HG03139 (cell line): Measurements from ENCODE around the gene CFD.
"Not testable (repeated sequence)": the region's sequence is repeated elsewhere in the genome, so short reads cannot be mapped to it uniquely, and the experiment has no call there.

Source experiments
- ATAC-seq: cut with Tn5 transposase; IDR thresholded peaks from one replicate; pipeline ENCODE4 v1.9.1; 2021; ENCODE audit not compliant: unreplicated experiment

The CFD gene

DNA sequence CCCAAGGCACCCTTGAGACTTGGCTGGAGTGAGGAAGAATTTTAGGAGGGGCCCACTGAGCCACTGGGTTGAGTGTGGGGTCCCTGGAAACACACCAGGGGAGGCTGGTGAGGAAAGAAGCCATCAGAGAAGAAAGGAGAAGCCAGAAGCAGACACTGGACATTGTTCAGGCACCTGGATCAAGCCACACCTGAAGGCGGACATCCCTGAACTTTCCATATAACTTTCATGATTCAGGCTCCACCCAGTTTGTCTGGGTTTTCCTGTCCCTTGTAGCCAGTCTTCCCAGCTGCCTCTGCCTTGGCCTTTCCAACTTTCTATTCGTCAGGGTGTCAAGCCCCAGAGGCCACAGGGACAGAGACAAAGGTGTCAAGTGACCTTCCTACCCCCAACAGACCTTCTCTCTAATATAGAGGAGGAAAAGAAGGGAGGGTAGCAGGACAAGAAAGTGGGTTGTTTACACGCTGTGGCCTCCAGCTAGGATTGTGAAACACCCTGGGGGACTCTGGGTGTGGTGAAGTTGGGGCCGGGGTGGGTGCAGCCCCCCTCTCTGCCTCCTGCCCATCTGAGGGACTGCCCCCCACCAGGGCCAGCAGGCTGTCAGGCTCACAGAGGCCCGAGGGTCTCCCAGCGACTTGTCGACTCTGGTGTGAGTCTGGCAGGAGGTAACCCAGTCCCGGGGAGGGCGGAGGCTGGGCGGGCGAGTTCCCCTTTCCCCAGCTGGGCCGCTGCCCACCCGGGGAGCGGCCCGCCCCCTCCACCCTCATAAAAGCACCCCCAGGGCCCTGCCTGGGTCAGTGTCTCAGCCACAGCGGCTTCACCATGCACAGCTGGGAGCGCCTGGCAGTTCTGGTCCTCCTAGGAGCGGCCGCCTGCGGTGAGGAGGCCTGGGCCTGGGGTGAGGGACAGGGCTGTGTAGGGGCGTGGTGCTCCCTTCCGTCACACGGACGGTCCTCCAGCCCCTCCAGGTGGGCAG lies at the start of gene CFD:
TSS of gene CFD (plus strand) at position 797 of the 976 bp plus-strand sequence. CDS start at position 823, 26 bp downstream.
- no peak for ATAC-seq

DNA sequence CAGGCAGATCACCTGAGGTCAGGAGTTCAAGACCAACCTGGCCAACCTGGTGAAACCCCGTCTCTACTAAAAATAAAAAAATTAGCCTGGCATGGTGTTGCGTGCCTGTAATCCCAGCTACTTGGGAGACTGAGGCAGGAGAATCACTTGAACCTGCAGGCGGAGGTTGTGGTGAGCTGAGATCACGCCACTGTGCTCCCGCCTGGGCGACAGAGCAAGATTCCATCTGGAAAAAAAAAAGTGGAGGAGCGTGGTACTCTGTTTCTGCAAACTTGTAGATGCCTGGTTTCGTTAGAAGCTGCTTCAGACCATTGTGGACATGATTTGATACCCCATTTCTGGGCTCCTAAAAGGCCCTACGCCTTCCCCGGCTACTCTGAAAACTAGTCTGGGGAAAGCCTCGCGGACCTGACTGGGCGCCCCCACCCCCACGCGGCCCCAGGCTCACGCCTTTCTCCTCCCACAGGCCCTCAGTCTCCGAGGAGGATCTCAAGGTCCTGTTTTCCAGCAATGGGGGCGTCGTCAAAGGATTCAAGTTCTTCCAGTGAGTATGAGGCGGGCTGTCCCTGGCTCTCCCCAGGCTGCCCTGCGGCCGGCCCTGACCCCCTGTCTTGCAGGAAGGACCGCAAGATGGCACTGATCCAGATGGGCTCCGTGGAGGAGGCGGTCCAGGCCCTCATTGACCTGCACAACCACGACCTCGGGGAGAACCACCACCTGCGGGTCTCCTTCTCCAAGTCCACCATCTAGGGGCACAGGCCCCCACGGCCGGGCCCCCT lies 49.2 kb upstream of the CFD start:
- no peak for ATAC-seq

DNA sequence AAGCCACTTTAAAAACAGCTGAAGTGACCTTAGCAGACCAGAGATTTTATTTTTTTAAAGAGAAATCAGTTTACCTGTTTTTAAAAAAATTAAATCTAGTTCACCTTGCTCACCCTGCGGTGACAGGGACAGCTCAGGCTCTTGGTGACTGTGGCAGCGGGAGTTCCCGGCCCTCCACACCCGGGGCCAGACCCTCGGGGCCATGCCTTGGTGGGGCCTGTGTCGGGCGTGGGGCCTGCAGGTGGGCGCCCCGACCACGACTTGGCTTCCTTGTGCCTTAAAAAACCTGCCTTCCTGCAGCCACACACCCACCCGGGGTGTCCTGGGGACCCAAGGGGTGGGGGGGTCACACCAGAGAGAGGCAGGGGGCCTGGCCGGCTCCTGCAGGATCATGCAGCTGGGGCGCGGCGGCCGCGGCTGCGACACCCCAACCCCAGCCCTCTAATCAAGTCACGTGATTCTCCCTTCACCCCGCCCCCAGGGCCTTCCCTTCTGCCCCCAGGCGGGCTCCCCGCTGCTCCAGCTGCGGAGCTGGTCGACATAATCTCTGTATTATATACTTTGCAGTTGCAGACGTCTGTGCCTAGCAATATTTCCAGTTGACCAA lies 48.5 kb upstream of the CFD start:
- ATAC-seq = no peak

DNA sequence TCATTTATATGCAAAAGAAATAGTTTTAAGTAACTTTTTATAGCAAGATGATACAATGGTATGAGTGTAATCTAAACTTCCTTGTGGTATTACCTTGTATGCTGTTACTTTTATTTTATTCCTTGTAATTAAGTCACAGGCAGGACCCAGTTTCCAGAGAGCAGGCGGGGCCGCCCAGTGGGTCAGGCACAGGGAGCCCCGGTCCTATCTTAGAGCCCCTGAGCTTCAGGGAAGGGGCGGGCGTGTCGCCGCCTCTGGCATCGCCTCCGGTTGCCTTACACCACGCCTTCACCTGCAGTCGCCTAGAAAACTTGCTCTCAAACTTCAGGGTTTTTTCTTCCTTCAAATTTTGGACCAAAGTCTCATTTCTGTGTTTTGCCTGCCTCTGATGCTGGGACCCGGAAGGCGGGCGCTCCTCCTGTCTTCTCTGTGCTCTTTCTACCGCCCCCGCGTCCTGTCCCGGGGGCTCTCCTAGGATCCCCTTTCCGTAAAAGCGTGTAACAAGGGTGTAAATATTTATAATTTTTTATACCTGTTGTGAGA lies 47.9 kb upstream of the CFD start:
- no peak for ATAC-seq

DNA sequence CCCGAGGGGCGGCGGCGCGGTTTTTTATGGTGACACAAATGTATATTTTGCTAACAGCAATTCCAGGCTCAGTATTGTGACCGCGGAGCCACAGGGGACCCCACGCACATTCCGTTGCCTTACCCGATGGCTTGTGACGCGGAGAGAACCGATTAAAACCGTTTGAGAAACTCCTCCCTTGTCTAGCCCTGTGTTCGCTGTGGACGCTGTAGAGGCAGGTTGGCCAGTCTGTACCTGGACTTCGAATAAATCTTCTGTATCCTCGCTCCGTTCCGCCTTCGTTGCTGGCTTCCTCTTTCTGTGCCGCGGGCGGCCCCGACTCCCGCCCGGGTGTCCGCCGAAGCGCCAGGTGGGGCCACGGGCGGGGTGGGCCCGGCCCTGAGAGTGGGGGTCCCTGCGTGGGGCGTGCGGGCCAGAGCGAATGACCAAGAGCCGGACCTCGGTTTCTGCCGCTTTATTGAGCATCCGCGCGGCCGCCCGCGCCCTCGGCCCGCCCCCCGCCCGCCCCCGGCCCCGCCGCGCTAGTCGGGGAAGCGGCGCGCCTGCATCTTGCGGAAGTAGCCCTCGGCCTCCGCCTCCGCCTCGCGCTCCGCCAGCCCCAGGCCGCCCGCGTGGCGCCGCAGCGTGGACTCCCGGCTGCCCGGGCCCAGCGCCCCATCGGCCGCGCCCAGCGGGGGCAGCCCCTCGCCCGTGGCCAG lies 47.3 kb upstream of the CFD start:
- ATAC-seq = no peak

DNA sequence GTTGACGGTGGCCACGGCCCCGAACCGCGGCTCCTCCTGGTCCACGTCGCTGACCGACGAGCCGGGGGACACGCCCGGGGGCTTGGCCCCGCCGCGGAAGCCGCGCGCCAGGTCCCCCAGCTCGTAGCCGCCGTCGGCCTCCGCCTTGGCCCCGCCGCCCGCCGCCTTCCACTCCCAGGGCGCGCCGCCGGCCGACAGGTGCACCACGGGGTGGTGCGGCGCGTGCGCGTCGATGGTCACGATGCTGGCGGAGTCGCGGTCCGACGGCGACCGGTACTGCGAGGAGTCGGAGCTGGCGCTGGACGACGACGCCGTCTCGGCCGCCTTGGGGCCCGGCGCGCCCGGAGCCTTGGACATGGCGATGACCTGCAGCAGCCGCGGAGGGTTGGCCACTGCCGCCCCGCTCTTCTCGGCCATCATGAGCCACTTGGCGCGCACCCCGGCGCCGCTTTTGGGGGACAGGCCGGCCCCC lies 46.7 kb upstream of the CFD start:
- ATAC-seq = no peak

DNA sequence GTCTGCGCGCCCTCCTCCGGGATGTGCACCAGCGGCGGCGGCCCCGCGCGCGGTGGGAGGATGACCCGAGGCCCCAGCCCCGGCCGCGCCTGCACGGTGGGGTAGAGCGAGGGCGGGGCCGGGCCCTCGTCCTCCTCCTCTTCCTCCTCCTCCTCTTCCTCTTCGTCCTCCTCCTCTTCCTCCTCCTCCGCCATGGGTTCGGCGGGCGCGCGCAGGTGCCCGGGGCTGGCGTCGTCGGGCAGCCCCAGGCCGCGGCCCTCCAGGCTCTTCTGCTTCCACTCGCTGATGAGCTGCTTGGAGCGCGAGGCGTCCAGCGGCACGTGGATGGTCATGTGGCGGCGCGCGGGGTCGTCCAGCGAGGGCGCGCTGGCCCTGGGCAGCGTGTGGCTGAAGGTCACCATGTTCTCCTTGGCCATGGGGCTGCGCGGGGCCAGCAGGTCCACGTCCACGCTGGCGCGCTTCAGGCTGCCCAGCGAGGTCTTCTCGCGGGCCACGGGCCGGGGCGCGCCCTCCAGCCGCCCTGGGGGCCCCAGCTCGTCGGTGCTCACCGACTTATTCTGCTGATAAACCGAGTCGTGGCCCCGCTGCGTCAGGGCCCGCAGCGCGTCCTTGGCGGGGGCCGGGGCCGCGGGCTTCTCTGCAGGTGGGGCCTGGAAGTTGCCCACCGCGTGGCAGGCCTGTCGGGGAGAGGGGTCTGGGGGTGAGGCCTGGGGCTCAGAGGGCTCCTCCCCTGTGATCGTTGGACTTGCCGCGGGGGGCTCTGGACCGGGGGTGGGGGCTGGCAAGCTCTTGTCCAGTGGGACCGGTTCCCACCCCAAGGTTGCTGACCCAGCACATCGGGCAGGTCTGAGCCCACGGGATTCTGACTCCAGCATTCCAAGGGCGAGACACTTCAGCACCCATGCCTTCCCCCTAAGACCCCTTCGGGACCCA lies 46.0 kb upstream of the CFD start:
- ATAC-seq = no peak

DNA sequence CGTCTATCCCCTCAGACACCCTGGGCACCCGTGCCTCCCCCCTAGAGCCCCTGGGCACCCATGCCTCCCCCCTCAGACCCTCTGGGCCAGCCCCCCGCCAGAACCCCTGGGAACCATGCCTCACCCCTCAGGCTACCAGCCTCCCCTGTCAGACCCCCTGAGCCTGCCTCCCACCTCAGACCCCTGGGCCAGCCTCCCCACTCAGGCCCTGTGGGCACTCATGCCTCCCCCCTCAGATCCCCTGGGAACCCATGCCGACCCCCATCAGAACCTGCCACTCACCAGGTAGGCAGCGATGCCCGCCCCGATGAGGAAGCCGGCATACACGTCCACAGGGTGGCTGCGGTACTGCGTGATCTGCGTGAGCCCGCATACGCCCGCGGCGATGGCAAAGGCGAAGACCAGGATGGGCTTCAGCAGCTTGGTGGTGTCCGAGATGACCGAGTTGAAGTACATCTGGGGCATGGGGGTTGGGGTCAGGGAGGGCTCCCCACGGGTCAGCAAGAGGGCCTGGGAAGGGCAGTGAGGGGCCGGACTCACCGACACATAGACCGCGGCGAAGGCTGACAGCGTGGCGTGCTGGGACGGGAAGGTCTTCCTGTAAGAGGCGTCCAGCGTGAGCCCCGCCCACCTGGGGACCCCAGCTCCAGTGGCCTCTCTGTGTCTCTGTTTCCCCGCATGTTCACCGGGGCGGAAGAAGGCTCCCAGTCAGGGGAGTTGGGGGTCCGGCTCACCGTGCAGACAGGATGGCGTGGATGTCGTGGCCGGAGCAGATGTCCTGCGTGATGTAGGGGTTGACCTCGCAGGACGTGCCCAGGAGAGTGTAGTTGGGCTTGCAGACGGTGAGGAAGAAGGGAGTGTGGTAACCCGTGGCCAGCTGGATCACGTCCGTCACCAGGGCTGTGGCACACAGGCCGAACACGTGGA lies 45.0 kb upstream of the CFD start:
- ATAC-seq = no peak

DNA sequence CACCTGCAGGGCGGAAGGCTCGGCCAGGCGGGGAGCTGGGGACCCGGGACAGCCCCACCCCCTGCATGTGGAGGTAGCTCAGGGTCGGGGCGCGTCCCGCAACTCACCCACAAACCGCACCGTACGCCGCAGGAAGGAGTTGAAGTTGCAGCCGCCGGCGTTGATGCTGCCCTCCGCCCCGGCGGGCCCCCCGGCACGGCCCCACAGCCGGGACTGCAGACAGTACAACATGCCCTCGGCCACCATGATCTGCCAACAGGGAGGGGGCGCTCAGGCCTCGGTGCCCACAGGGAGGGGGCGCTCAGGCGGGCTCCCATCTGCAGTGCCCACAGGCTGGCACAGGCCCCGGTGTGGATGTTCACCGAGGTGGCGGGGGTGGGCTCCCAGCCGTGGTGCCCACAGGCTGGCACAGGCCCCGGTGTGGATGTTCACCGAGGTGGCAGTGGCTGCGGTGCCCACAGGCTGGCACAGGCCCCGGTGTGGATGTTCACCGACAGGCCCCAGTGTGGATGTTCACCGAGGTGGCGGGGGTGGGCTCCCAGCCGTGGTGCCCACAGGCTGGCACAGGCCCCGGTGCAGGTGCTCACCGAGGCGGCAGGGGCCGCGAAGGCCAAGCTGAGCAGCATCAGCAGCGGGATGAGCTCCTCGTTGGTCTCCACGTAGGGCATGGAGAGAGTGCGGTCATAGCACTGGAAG lies 44.2 kb upstream of the CFD start:
- ATAC-seq = no peak

DNA sequence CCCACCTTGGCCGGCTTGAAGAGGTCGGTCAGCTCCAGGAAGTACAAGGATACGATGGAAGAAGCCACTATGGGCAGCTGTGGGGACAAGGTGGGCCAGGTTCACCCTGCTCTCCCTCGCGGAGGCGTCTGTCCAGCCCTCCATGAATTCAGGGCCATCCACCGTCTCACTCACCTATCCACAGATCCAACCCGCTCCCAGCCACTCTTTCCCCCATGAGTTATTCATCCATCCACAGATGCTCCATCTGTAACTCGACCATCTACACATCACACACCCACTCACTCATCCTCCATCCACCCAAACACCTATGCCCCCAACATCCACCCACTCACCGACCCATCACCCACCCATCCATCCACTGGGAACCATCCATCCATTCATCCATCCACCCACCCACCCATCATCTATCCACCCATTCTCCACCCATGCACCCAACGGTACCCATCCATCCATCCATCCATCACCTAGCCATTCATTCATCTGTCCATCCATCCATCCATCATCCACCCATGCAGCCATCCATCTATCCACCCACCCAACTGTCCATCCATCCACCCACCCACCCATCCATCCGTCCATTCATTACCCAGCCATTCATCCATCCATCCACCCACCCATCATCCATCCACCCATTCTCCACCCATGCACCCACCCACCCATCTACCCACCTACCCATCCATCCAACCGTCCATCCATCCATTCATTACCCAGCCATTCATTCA lies 43.5 kb upstream of the CFD start:
- ATAC-seq = no peak

DNA sequence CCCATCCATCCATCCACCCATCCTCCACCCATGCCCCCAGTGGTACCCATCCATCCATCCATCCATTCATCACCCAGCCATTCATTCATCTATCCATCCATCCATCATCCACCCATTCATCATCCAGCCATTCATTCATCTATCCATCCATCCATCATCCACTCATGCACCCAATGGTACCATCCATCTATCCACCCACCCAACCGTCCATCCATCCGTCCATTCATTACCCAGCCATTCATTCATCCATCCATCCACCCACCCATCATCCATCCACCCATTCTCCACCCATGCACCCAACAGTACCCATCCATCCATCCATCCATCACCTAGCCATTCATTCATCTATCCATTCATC lies 43.0 kb upstream of the CFD start:
- ATAC-seq = no peak

DNA sequence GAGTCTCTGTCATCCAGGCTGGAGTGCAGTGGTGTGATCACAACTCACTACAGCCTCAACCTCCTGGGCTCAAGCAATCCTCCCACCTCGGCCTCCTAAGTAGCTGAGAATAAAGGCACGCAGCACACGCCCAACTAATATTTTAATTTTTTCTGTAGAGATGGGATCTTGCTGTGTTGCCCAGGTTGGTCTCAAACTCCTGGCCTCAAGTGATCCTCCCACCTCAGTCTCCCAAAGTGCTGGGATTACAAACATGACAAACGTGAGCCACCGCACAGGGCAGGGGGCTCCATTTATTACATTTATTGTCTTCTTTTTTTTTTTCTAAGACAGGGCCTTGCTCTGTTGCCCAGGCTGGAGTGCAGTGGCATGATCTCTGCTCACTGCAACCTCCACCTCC lies 39.3 kb upstream of the CFD start:
- not testable (repeated sequence) for ATAC-seq

DNA sequence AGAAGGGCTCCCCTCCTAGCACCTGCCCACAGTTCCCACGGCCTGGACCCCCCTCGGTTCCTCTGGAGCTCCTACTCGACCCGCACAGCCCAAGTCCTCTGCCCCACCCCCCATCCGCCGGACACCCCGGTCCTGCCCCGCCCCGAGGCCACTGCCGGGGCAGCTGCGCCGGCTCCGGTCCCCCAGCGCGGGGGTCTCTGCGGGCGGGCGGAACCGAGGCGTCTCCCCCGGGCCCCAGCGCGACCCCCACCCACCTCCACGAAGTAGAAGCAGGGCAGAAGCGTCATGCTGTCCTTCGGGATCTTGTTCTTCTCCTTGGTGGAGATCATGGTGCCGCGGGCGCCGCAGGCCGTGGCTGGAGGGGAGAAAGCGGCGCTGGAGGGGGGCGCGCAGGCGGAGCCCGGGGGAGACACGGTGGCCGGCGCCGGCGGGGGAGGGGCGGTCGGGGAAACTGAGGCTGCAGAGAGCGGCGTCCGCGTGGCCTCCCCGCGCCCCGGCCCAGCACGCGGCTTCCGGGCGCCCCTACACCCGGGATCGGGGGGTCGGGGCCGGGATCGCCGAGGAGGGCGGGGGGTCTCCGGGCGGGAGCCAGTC lies 38.1 kb upstream of the CFD start:
- ATAC-seq = no peak

DNA sequence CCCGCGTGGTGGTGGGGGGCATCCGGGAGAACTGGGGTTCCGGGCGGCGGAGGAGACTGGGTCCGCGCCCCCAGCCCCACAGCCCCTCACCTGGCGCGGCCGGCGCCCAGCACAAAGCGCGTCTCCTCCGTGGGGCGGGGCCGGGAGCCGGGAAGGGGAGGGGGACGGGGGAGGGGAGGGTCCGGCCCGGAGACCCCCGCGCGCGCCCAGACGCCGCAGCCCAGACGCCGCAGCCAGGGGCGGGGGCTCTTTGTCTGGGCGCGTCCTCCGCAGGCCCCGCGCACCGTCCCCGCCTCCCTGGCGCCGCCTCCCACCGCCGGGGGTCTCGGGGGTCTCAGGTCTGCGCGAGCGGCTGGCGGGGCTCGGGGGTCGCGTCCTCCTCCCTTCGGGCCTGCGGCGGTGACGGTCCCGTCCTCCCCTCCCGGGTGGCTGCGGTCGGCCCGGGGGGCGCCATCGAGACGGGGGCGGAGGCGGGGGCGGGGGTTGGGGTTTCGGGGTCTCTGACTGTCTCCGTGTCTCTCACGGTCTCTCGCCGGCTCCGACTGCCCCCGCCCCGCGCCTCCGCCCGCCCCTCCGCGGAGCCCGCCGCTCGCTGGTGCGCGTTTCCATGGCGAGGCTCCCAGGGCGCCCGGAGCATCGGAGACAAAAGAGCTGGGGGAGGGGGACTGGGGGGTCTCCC lies 37.5 kb upstream of the CFD start, which contains the start of gene PLPPR3:
TSS of gene PLPPR3 (minus strand) at position 131 of the 679 bp plus-strand sequence. CDS start 396 bp downstream, outside the sequence.
- ATAC-seq = no peak

DNA sequence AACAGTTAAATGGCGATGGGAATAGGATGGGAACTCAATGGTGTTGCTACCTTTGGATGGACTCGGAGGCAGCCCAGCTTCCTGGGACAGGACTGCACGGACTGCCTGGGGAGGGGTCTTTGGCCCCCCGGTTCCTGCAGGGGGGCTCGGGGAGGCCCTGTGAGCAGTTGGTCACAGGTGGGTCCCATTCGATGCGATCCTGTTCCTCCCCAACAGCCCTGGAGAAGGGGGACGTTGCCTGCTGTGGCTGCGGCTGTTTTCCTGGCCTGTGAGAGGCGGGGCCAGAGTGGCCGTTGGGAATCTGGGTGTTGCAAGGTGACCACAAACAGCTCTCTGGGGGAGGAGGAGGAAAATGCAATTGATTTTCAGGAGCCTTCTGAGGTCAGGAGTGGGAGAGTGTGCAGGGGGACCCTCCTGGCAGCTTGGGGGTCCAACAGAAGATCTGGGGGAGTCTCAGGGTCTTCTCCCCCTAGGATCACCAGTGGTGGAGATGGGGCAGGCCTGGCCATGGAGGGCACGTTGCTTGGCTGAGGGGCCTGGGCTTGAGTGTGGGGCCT lies 35.8 kb upstream of the CFD start:
- no peak for ATAC-seq

DNA sequence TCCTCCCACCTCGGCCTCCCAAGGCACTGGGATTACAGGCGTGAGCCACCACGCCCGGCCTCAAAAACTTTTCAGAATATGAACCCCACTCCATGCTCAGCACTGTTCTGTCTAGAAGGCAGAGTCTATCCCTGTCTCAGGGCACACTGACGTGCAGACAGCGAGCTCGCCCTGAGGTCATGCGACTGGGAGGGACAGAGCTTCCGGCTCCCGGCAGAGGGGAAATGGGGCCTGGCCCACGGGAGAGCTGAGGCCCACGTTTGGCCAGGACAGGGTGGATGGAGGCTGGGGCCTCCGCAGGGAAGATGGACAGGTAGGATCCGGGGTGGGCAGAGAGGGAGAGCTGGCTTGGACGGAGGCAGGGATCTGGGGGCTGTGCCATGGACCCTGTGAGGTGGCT lies 34.6 kb upstream of the CFD start:
- ATAC-seq = no peak
